Measurements from ENCODE around the gene DYRK4. TPM values are rescaled to one million over a fixed set of nuclear protein-coding genes. Genes with fewer than 3 reads are reported as not detected.

Gene DYRK4
- total RNA-seq, 1 experiment from 2014 or later, result 27.1 TPM

- peaks cover 59% of the 10 kb centered on the region for H3K79me2 ChIP-seq (ENCODE audit: insufficient read depth, low read length)
- RAD21 ChIA-PET (ENCODE audit: low non-redundant PET in 1 of 2, low total read pairs in 2 of 2, uncharacterized antibody in 2 of 2, unreplicated experiment in 2 of 2), result no interaction called here
- no peak for ATAC-seq
- H3K9ac ChIP-seq (ENCODE audit: low read length), result no peak overlapping the region
- H3K27me3 ChIP-seq (ENCODE audit: insufficient read depth, low read length), result no peaks in the 10 kb centered on the region
- H2AFZ ChIP-seq (ENCODE audit: low read depth, low read length, poor library complexity, severe bottlenecking), result no peak overlapping the region
- CTCF ChIA-PET, result no interaction called here
- H3K36me3 ChIP-seq (ENCODE audit: control insufficient read depth in 1 of 2, insufficient read depth in 2 of 2, low read length in 2 of 2), result peaks cover 16 to 23% of the 10 kb centered on the region in 2 experiments; a peak in 3 of 4 replicates
- H3K4me3 ChIP-seq (replicated peaks in 1 of 2; ENCODE audit: low read depth in 1 of 2, low read length in 2 of 2), result no peak overlapping the region
- no peaks in the 10 kb centered on the region for H3K9me2 ChIP-seq (ENCODE audit: insufficient read depth)
- H3K4me1 ChIP-seq (ENCODE audit: control insufficient read depth in 1 of 2, insufficient read depth in 2 of 2, low read length in 2 of 2), result peaks cover 4 to 12% of the 10 kb centered on the region in 2 experiments
- H4K20me1 ChIP-seq (ENCODE audit: insufficient read depth), result no peaks in the 10 kb centered on the region; the same call in 1 of the 2 replicates
- H3K4me2 ChIP-seq (ENCODE audit: low read length), result no peak overlapping the region
- intact Hi-C loops (cut with micrococcal nuclease), result no loop called here
- POLR2A ChIA-PET, result no interaction called here
- DNase-seq (ENCODE audit: low read depth, low spot score), result no peak
- no peak overlapping the region for H3K27ac ChIP-seq (ENCODE audit: low read depth, low read length)
- BruUV-seq (replicated peaks), result no TSS peak
- no peaks in the 10 kb centered on the region for H3K9me3 ChIP-seq (ENCODE audit: control insufficient read depth in 1 of 2, insufficient read depth in 1 of 2, low read depth in 1 of 2, low read length in 2 of 2)
- TF ChIP-seq SIN3A (IDR thresholded peaks at IDR 0.05; ENCODE audit: low read depth) (no peak), ZNF274 (IDR thresholded peaks at IDR 0.05; ENCODE audit: low read depth, low read length) (no peak), POLR2A (IDR thresholded peaks at IDR 0.05; ENCODE audit: borderline replicate concordance, extremely low read depth, insufficient read depth, insufficient read length) (no peak), CEBPB (IDR thresholded peaks at IDR 0.05; ENCODE audit: low read depth) (no peak), SP1 (IDR thresholded peaks at IDR 0.05; ENCODE audit: low read depth) (no peak), ZFX (IDR thresholded peaks at IDR 0.05) (no peak), REST (IDR thresholded peaks at IDR 0.05; ENCODE audit: low read depth) (no peak), TCF7L2 (IDR thresholded peaks at IDR 0.05; ENCODE audit: borderline replicate concordance, extremely low read depth, insufficient read depth, insufficient read length) (no peak), YY1 (IDR thresholded peaks at IDR 0.05; ENCODE audit: extremely low read depth, insufficient replicate concordance, low read depth, low read length) (no peak), RAD21 (IDR thresholded peaks at IDR 0.05; ENCODE audit: low read depth) (no peak), POLR2AphosphoS5 (IDR thresholded peaks at IDR 0.05; ENCODE audit: low read depth, low read length) (no peak), CBX3 (IDR thresholded peaks at IDR 0.05; ENCODE audit: low read depth) (no peak), EGR1 (IDR thresholded peaks at IDR 0.05; ENCODE audit: low read depth) (no peak), FOSL1 (IDR thresholded peaks at IDR 0.05; ENCODE audit: low read depth) (no peak), EZH2 (IDR thresholded peaks at IDR 0.05) (no peak), EZH2phosphoT487 (IDR thresholded peaks at IDR 0.05; ENCODE audit: borderline replicate concordance) (no peak), ELF1 (IDR thresholded peaks at IDR 0.05; ENCODE audit: borderline replicate concordance, low read depth) (no peak)
- TF ChIP-seq, protein P1, sequence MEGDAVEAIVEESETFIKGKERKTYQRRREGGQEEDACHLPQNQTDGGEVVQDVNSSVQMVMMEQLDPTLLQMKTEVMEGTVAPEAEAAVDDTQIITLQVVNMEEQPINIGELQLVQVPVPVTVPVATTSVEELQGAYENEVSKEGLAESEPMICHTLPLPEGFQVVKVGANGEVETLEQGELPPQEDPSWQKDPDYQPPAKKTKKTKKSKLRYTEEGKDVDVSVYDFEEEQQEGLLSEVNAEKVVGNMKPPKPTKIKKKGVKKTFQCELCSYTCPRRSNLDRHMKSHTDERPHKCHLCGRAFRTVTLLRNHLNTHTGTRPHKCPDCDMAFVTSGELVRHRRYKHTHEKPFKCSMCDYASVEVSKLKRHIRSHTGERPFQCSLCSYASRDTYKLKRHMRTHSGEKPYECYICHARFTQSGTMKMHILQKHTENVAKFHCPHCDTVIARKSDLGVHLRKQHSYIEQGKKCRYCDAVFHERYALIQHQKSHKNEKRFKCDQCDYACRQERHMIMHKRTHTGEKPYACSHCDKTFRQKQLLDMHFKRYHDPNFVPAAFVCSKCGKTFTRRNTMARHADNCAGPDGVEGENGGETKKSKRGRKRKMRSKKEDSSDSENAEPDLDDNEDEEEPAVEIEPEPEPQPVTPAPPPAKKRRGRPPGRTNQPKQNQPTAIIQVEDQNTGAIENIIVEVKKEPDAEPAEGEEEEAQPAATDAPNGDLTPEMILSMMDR (IDR thresholded peaks at IDR 0.05 in 2 of 3, conservative IDR thresholded peaks at IDR 0.05 in 1 of 3; ENCODE audit: borderline replicate concordance in 1 of 3, insufficient read depth in 1 of 3, low read depth in 2 of 3, low read length in 2 of 3), result no peak
- TF ChIP-seq, protein P2, sequence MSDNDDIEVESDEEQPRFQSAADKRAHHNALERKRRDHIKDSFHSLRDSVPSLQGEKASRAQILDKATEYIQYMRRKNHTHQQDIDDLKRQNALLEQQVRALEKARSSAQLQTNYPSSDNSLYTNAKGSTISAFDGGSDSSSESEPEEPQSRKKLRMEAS (IDR thresholded peaks at IDR 0.05), result no peak
Measured at GRCh38 chr12:4653257-4653656, 91.2 kb downstream of the DYRK4 start.

Measured in HCT116 (cell line).